GM18505 (cell line): Measurements from ENCODE around the gene LAMC1.
A peak's percentile ranks its signal among the peaks of the same experiment; 100 is the strongest.

Experiments
- ATAC-seq: cut with Tn5 transposase; IDR thresholded peaks from one replicate; pipeline ENCODE4 v1.9.1; 2021; ENCODE audit not compliant: unreplicated experiment
- POLR2A ChIP-seq: IDR thresholded peaks from 4 replicates; pipeline ENCODE4 v1.6.1; 2011; ENCODE audit warnings: borderline replicate concordance; ENCODE audit not compliant: insufficient read depth, insufficient read length; ENCODE audit errors: extremely low read depth

LAMC1 gene

DNA sequence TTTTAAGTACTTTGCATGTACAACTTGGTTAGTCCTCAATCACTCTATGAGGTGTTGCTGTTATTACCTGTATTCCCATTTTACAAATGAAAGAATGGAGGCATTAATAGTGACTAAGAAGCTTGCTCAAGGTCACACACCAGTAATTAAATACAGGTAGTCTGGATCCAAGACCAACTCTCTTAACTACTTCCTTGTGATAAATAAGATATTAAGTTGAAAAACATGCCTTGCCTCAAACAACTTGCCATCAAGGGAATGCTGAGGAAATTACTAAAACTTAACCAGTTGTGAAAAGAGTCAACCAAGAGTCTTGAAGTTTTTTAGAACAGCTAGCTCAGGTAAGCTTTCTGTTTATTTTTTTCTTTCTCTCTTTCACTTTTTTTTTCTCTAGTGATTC is 21.0 kb upstream of the LAMC1 start:
- TF ChIP-seq POLR2A, result no peak
- no peak for ATAC-seq

DNA sequence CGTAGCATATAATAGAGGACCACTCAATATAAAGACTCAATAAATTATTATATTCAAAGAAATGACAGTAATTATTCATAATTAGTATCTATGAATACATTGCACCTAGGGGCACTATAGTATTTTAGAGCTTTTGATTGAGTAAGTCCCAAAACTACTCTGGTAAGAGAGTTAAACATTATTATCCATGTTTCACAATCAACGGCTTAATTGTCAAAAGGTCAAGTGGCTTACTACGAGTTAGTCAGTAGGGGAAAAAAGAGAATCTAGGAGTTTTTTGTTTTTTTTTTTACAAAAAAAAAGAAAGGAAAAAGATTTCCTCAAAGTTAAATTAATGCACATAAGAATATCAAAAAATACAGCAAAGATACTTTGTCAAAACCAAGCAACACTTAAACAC is 20.4 kb upstream of the LAMC1 start:
- ATAC-seq, result no peak
- no peak for TF ChIP-seq POLR2A

DNA sequence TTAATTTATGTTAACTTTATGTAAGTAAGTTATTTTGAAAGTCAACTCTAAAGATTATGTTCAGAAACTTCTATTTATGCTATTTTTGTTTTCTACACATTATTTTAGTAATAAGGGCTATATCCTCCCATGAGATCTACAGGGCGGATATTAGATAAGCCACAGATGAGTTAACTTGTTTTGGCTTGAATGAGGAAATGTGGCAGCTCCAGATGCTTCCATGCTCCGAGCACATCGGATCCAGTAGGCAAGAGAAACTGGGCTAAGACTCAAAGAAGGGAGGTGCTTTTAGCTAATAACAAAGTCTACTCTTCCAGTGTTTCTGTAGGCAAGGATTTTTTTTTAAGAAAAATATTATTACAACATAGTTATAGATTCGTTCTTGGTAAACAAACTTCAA is 20.0 kb upstream of the LAMC1 start:
- ATAC-seq, result no peak
- TF ChIP-seq POLR2A, result no peak

DNA sequence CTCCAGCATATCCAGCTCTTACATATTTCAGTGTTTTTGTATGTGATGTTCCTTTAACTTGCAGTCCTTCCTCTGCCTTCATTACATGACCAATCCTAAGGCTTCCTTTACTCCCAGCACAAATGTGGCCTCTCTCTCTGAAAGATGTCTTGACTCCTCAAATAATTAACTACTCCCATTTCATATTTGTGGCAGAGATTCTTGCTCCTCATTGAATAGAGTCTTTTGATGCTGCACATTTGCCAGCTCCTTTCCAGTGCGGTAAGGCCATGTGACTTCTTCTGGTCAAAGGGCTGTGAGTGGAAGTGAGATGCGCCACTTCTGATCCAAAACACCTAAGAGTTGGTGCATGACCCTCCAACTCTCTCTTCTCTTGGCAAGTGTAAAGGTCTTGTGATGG is 19.1 kb upstream of the LAMC1 start:
- TF ChIP-seq POLR2A, result no peak
- ATAC-seq, result no peak

DNA sequence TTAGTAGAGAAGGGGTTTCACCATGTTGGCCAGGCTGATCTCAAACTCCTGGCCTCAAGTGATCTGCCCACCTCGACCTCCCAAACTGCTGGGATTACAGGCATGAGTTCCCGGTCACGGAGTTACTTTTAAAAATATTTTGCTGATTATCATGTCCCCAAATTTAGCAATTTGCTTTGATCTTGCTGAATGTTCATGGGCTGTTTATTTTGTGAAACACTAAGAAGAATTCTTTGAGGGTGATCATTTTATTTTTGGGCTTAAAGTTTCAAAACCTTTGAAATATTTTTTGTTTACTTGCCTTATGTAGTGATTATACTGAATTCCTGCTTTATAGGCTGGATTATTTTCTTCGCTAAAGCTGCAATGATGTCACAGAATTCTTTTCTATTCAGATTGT is 11.4 kb upstream of the LAMC1 start:
- ATAC-seq, result no peak
- TF ChIP-seq POLR2A, result no peak

DNA sequence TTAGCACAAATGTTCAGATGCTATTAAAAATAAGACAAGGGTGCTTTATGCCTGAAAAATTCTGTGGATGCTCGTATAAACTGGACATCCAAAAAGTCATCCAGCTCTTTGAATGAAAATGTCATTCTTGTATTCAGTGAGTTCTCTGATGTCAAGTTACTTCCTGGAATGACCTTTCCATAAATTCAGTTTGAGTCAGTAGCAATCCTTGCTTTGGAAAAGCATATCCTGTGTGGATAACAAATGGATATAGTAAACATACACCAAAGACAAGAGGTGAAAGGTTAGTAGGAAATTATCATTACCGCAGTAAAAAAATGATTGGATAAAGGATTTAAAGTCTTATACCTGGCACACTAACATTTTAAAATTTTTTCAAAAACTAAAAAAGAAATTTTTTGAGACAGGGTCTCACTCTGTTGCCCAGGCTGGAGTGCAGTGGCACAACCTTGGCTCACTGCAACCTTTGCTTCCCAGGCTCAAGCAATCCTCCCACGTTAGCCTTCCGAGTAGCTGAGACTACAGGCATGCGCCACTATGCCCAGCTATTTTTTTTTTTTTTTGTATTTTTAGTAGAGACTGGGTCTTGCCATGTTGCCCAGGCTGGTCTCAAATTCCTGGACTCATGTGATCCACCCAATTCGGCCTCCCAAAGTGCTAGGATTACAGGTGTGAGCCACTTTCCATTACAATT is 10.8 kb upstream of the LAMC1 start:
- no peak for ATAC-seq
- no peak for TF ChIP-seq POLR2A

DNA sequence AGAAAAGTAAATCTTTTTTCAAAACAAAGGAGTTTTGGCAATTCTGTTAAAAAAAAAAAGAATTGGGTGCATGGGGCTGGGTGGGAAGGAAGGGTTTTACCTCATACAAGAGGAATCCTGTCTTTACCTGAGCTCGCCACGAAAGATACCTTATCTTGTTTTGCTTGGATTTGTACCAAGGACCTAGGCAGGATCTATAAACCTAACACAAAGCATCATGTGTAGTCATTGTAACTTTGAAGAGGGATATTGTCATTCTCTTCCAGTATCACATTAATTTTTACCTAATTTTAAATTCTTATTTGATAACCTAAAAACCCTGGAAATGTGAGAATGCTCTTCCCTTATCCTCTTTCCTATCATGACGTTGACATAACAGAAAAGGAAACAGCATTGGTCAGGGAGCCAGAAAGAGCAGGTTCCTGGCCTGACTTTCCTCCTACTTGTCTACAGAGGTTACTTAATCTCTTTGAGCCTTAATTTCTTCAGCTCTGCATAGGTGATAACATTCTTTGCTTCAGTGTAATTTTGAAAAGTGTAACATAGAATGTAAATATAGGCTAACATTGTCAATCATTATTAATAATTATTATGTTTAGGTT is 4.0 kb upstream of the LAMC1 start:
- no peak for ATAC-seq
- no peak for TF ChIP-seq POLR2A

DNA sequence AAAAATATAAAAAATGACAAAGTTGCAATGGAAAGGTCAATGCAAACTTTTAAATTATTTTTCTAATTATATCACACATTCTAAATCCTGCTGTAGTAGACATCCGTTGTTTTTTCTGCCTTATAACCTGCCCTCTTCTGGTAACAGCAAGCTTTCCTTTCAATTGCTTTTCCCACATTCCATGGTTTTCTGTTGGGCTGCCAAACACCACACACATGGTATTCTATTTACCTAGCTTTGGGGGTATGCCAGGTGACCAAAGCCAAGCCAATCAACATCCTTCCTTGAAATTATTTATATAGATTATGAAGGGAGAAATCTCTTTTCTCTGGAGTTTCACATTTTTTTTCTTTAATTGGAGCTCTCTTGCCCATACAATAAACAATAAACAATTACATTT is 3.4 kb upstream of the LAMC1 start:
- no peak for TF ChIP-seq POLR2A

DNA sequence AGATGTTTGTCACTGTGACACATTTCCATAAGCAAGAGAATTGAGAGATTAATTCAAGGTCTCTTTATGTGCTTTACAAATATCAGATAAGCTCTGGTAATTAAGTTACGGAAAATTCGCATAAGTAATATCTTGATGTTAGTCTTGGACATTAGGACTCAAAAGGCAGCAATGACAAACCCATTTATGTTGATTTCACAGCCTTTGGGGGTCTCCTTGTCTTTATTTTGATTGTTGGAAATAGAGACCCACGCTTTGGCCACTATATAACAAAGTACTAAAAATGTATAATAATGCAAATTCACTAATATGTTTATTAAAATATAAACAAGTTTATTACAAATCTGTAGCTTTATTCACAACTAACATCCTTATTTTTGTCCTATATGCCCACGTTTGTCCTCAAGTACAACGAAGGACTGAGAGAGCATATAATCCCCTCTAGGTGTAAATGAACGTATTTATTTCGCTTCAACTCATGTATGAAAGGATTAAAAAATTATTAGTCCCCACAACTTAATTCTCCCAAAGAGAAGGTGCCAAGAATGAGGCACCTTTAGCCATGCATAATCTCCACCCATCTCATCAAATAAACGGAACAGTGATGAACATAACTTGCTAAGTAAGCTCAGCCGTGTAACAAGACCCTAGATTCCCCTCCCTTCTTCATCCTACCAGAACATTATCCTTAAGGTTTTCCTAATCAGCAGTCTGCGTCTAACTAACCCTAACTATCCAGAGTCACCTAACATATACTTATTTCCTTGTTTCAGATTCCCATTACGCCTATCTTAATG is 1.6 kb upstream of the LAMC1 start:
- TF ChIP-seq POLR2A, result no peak
- no peak for ATAC-seq

More for the DNA sequence above, 3.4 kb upstream of the LAMC1 start:
- no peak for ATAC-seq

DNA sequence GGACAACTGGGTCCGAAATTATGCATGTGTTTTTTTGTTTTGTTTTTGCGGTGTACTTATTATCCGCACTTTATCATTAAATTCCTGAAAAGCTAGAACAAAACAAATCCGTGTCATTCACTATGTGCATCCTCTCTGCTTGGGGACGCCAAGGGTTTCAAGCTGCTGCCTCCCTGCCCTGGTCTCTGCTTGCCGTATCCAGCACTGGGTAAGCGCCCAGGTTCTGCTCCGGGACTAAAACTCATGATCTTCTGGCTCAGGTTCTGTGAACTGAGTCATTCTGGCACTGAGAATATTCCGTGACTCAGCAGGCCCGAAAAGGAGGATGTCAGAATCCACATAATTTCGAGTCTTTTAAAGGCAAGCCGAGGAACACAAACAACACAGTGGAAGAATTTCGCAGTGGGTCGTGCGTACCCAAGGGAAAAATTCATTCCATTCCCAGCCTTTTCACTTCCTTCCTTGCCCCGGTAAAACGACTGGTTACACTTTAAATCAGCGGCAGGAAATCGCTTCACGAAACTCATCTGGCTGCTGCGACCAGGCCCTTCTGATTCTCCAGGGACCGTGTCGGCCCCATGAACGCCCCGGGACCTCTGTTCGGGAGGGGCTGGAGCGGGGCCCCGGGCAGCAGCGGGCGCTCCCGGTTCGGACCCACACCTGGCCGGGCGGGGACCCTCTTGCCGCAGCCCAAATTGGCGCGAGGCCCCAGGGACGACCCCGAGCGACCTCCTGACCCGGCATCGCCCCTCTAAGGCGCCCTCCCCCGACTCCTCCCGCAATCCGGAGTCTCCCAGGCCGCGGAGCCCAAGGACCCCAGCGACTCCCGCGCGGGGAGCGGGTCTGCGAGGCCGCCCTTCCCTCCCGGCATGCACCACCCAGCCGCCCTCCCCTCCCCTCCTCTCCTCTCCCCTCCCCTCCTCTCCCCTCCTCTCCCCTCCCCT is 746 bp upstream of the LAMC1 start:
- ATAC-seq, result peak; percentile 47
- TF ChIP-seq POLR2A, result no peak

DNA sequence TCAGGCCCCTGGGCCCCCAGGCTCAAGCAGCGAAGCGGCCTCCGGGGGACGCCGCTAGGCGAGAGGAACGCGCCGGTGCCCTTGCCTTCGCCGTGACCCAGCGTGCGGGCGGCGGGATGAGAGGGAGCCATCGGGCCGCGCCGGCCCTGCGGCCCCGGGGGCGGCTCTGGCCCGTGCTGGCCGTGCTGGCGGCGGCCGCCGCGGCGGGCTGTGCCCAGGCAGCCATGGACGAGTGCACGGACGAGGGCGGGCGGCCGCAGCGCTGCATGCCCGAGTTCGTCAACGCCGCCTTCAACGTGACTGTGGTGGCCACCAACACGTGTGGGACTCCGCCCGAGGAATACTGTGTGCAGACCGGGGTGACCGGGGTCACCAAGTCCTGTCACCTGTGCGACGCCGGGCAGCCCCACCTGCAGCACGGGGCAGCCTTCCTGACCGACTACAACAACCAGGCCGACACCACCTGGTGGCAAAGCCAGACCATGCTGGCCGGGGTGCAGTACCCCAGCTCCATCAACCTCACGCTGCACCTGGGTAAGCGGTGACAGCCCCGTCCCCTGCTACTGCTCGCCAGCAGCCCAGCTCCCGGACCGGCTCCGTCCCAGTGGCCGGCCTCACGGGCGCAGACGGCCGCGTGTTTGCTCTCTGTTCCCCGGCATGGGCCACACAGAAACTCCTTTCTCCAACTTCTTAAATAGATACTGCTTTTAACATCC is 539 bp downstream of the LAMC1 start:
- peak; percentile 5 for TF ChIP-seq POLR2A
- ATAC-seq, result peak; percentile 69

DNA sequence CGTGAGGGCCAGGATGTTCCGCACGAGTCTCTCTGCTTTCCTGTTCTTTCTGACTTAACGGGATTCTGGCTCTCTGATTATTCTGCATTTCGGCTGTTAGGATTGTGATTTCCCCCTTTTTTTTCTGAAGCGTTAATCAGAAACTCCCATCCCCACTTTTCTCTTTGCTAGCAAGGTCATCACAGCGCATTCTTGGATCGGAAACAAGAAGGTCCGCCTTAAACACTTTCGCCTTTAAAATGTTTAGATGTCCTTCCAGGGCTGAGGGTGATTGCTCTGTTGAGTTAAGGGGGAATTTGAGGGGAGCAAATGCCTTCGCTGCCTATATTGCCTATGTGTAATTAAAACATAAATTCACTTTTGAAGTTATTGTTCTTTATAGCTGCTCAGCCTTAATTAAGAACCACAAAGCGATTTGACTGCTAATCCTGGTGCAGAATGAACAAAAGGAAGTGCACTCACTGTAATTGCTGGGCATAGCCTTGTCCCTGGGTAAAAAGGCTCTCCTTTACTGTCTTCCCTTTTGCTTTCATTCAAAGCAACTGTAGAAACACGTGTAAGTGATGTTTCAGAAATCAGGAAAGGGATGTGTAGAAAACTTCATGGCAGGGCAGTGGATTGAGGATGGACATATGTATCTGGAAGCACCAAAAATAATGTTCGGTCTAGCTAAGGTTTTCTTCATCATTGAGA is 1.2 kb downstream of the LAMC1 start:
- TF ChIP-seq POLR2A, result no peak
- ATAC-seq, result no peak

DNA sequence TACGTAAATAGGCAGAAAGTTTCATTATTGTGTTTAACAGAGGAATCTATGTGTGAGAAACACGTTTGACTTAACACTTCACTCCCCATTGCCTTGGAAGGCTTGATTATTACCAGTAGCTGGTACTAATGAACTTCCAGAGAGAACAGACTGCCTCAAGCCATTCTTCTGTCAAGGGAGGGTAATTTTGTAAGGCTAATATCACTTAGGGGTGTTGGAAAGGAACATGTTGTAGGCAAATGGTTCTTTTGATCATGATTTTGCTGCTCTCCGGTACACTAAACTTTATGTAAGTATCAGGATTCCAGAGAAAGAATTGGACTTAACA is 1.8 kb downstream of the LAMC1 start:
- ATAC-seq, result no peak
- TF ChIP-seq POLR2A, result no peak
